Endothelial cell of umbilical vein (primary cell): Measurements from ENCODE around the gene ARPC5. TPM values are rescaled to one million over a fixed set of nuclear protein-coding genes. Genes with fewer than 3 reads are reported as not detected.

Experiments
- BruUV-seq: library from RNA; stranded (reverse); fragments of 400-500 nt; replicated peaks from 2 replicates; lab custom pipeline; 2021; lab: Mats Ljungman, UMichigan
- CTCF ChIA-PET: fragments of 300-600, 350-600 bp; sonication (Branson Sonifier 250); formaldehyde crosslinking; loops from one replicate; lab custom pipeline; 2021; ENCODE audit warnings: antibody characterized with exemption, inconsistent platforms; lab: Charles Lee
- POLR2A ChIA-PET: fragments of 300-600, 350-600 bp; sonication (Branson Sonifier 250); formaldehyde crosslinking; loops from one replicate; lab custom pipeline; 2021; ENCODE audit warnings: antibody characterized with exemption, inconsistent platforms; lab: Charles Lee
- DNase-seq: peaks from one replicate; pipeline ENCODE4 v3.0.0-alpha.2; 2011; ENCODE audit warnings: low read depth, low spot score
- FAIRE-seq: peaks from 2 replicates; lab custom pipeline; 2011; peaks lifted over from hg19 to GRCh38; lab: Jason Lieb, UNC
- H2AFZ ChIP-seq: 2 replicates; pipeline ENCODE4 v1.6.0; 2012; ENCODE audit warnings: low read depth, low read length, control low read depth, inconsistent platforms
- H3K27ac ChIP-seq: 2 replicates; pipeline ENCODE4 v1.5.1; 2011; ENCODE audit warnings: low read depth, mild to moderate bottlenecking, control low read depth, low read length, moderate library complexity; ENCODE audit not compliant: insufficient read depth
- H3K27me3 ChIP-seq, 2 experiments: 2 replicates each; pipeline versions ENCODE4 v1.6.0 to v1.6.1; 2011; ENCODE audit warnings: low read length in 2 of 2, mixed read lengths in 1 of 2; ENCODE audit not compliant: control insufficient read depth in 2 of 2, insufficient read depth in 2 of 2
- H3K36me3 ChIP-seq, 2 experiments: 2 replicates in 1 of 2; 3 replicates in 1 of 2; pipeline ENCODE4 v1.5.1; 2011; ENCODE audit warnings: low read length in 2 of 2, mild to moderate bottlenecking in 1 of 2, moderate library complexity in 1 of 2; ENCODE audit not compliant: control insufficient read depth in 2 of 2, insufficient read depth in 2 of 2; ENCODE audit errors: extremely low read depth in 1 of 2
- H3K4me1 ChIP-seq: 3 replicates; pipeline ENCODE4 v1.5.1; 2011; ENCODE audit warnings: mild to moderate bottlenecking, low read length; ENCODE audit not compliant: control insufficient read depth, insufficient read depth; ENCODE audit errors: extremely low read depth
- H3K4me2 ChIP-seq: 2 replicates; pipeline ENCODE4 v1.6.1; 2011; ENCODE audit warnings: low read length, control low read depth, mixed read lengths; ENCODE audit not compliant: insufficient read depth
- H3K4me3 ChIP-seq, 3 experiments: fragments of 200-600 bp in 1 of 3; sonication (generic), shearing (Covaris generic) in 1 of 3; replicated peaks in 1 of 3; 2 replicates each; pipeline ENCODE4 v1.5.1; 2011 to 2016; ENCODE audit warnings: control low read depth in 3 of 3, low read length in 3 of 3, mild to moderate bottlenecking in 2 of 3, inconsistent platforms in 1 of 3, low read depth in 1 of 3, moderate library complexity in 1 of 3; ENCODE audit not compliant: insufficient read depth in 1 of 3
- H3K79me2 ChIP-seq: 2 replicates; pipeline ENCODE4 v1.6.0; 2012; ENCODE audit warnings: low read length, inconsistent platforms; ENCODE audit not compliant: control insufficient read depth, insufficient read depth
- H3K9ac ChIP-seq: replicated peaks from 2 replicates; pipeline ENCODE3; 2011; ENCODE audit warnings: low read length, control low read depth; ENCODE audit not compliant: insufficient read depth; ENCODE audit errors: extremely low read depth
- H3K9me1 ChIP-seq: replicated peaks from 3 replicates; pipeline ENCODE4 v1.6.0; 2011; ENCODE audit warnings: mild to moderate bottlenecking, low read length; ENCODE audit not compliant: control insufficient read depth, insufficient read depth; ENCODE audit errors: extremely low read depth
- H3K9me3 ChIP-seq: replicated peaks from 2 replicates; pipeline ENCODE4 v1.5.1; 2012; ENCODE audit warnings: low read length, inconsistent platforms; ENCODE audit not compliant: control insufficient read depth, insufficient read depth
- H4K20me1 ChIP-seq: replicated peaks from 2 replicates; pipeline ENCODE3; 2011; ENCODE audit warnings: mild to moderate bottlenecking, low read length; ENCODE audit not compliant: control insufficient read depth, insufficient read depth; ENCODE audit errors: extremely low read depth
- EZH2 ChIP-seq: IDR thresholded peaks from 2 replicates; pipeline ENCODE4 v1.6.1; 2012; ENCODE audit warnings: borderline replicate concordance, low read depth, mild to moderate bottlenecking, moderate library complexity, low read length, inconsistent platforms; ENCODE audit not compliant: severe bottlenecking
- FOS ChIP-seq: IDR thresholded peaks from 2 replicates; pipeline ENCODE4 v1.6.1; 2011; ENCODE audit warnings: mild to moderate bottlenecking, low read length, moderate library complexity, borderline replicate concordance; ENCODE audit not compliant: insufficient read depth
- GATA2 ChIP-seq: IDR thresholded peaks from 2 replicates; pipeline ENCODE4 v1.7.0; 2011; ENCODE audit warnings: low read depth, mild to moderate bottlenecking, moderate library complexity, mixed read lengths, low read length; ENCODE audit not compliant: insufficient read length, insufficient read depth
- JUN ChIP-seq: IDR thresholded peaks from 2 replicates; pipeline ENCODE4 v1.6.1; 2011; ENCODE audit warnings: borderline replicate concordance, low read depth; ENCODE audit not compliant: insufficient read length, insufficient read depth
- MAX ChIP-seq: IDR thresholded peaks from 2 replicates; pipeline ENCODE4 v1.6.1; 2011; ENCODE audit not compliant: insufficient read depth, insufficient read length
- MYC ChIP-seq: IDR thresholded peaks from one replicate; pipeline ENCODE4 v1.6.1; 2011; ENCODE audit warnings: mild to moderate bottlenecking, low read depth, low read length
- POLR2A ChIP-seq: IDR thresholded peaks from 2 replicates; pipeline ENCODE4 v1.6.1; 2012; ENCODE audit warnings: low read depth, mild to moderate bottlenecking, control low read depth, low read length
- POLR2AphosphoS5 ChIP-seq: IDR thresholded peaks from 2 replicates; pipeline ENCODE4 v1.6.1; 2012; ENCODE audit warnings: low read depth, mild to moderate bottlenecking, control low read depth, low read length, moderate library complexity; ENCODE audit not compliant: insufficient read depth
- dilution Hi-C: fragments of 300-500 bp; cut with MboI; formaldehyde crosslinking; loops from one replicate; pipeline ENCODE4 v1.15.0; 2019; ENCODE audit warnings: low sequenced_read_pairs; ENCODE audit not compliant: extremely low pct_ligation_motif_present
- intact Hi-C: fragments of 100-400 bp; cut with micrococcal nuclease; formaldehyde crosslinking; loops from one replicate; pipeline ENCODE4 v1.10.0; 2022
- polyA plus RNA-seq, 4 experiments: library from polyadenylated mRNA; depleted of rRNA in 3 of 4; stranded (reverse) in 3 of 4; unstranded in 1 of 4; fragments of >200 nt; gene quantifications; 2 replicates each; pipeline versions ENCODE4 v1.2.1 to v1.2.3, GENCODE V29; 2011 to 2012; ENCODE audit warnings: missing spikeins in 1 of 4
- total RNA-seq: library from RNA; stranded (reverse); gene quantifications from 2 replicates; pipeline ENCODE4 v1.2.3, GENCODE V29; 2021
- TF ChIP-seq, protein P1 (sequence below), 2 donors: IDR thresholded peaks; 1 replicate in 1 of 2; 2 replicates in 1 of 2; pipeline ENCODE4 v1.5.1; 2011; ENCODE audit warnings: low read length in 2 of 2, mild to moderate bottlenecking in 2 of 2, moderate library complexity in 2 of 2, control low read depth in 1 of 2, inconsistent platforms in 1 of 2, low read depth in 1 of 2; ENCODE audit not compliant: insufficient read depth in 1 of 2; ENCODE audit errors: extremely low read depth in 1 of 2

Gene ARPC5
- total and polyA plus RNA-seq, 2 donors (not counting 3 experiments of a cell fraction or from before 2014, with no cell fraction given), result 110 to 185 TPM

GRCh38 chr1:183638649-183639387 is 3.2 kb upstream of the ARPC5 start:
- BruUV-seq, result no TSS peak
- intact Hi-C loops (loop anchor here (5.0 to 10.0 kb wide), 4 partner anchors 168 to 1736 kb away; partner anchors contain the start of genes RGL1 and TSEN15), dilution Hi-C loops (no loop called here)
- Histone ChIP-seq H3K4me1 (peaks cover 10% of the 10 kb centered on the region), H3K9me1 (no peaks in the 10 kb centered on the region), H2AFZ (no peak overlapping the region), H3K79me2 (peaks cover 14% of the 10 kb centered on the region), H3K27ac (no peak overlapping the region), H3K4me3 (no peak overlapping the region), H3K9ac (no peak overlapping the region), H3K4me2 (no peak overlapping the region), H3K36me3 (no peaks in the 10 kb centered on the region), H4K20me1 (peaks cover 4% of the 10 kb centered on the region), H3K27me3 (no peaks in the 10 kb centered on the region), H3K9me3 (no peaks in the 10 kb centered on the region)
- ChIA-PET POLR2A (no interaction called here), CTCF (interaction anchor here (0.7 to 1.0 kb wide), 2 partner anchors 185 to 277 kb away, joined by 3 to 4 read pairs; no protein-coding TSS in a partner anchor)
- FAIRE-seq (no peak), DNase-seq (no peak)
- TF ChIP-seq MYC (no peak), JUN (no peak)

DNA sequence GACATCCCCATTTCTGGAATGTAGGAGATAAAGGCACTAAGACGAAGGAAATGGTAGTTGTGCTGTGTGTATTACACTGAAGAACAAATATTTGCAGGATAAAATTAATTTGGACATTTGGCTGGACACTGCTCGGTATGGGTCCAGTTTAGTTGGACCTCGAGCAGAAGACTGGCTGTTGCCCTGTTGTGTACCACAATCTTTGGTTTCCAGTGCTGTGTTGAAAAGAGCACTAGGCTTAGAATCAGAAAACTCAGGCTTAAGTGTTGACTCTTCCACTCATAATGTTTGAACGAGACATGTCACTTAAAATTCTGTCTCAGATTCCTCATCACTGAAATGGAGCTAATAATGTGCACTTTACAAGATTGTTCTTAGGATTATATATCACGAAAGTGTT is 1.2 kb upstream of the ARPC5 start:
- POLR2A ChIA-PET, result no interaction called here
- Histone ChIP-seq H3K9ac (no peak overlapping the region), H3K4me2 (peak overlapping the region; percentile 81), H3K4me3 (peak overlapping the region in 1 of 3 experiments; percentile 73), H4K20me1 (peaks cover 4% of the 10 kb centered on the region), H3K36me3 (no peaks in the 10 kb centered on the region), H3K9me1 (no peaks in the 10 kb centered on the region), H2AFZ (peak overlapping the region; percentile 22), H3K27ac (no peak overlapping the region), H3K4me1 (peaks cover 26% of the 10 kb centered on the region), H3K27me3 (no peaks in the 10 kb centered on the region), H3K79me2 (peaks cover 35% of the 10 kb centered on the region), H3K9me3 (no peaks in the 10 kb centered on the region)
- CTCF ChIA-PET, result interaction anchor here (0.8 kb wide), 1 partner anchor 279 kb away, joined by 3 read pairs; no protein-coding TSS in a partner anchor
- FAIRE-seq, result no peak
- dilution Hi-C loops (no loop called here), intact Hi-C loops (loop anchor here (1.0 to 10.0 kb wide), 5 partner anchors 15 to 1738 kb away; partner anchors contain the start of genes RGL1 and TSEN15)
- TF ChIP-seq POLR2A, result no peak
- TF ChIP-seq GATA2, result no peak
- no peak for TF ChIP-seq JUN
- no peak for TF ChIP-seq FOS
- no peak for TF ChIP-seq POLR2AphosphoS5
- TF ChIP-seq MAX, result no peak
- TF ChIP-seq, protein P1, sequence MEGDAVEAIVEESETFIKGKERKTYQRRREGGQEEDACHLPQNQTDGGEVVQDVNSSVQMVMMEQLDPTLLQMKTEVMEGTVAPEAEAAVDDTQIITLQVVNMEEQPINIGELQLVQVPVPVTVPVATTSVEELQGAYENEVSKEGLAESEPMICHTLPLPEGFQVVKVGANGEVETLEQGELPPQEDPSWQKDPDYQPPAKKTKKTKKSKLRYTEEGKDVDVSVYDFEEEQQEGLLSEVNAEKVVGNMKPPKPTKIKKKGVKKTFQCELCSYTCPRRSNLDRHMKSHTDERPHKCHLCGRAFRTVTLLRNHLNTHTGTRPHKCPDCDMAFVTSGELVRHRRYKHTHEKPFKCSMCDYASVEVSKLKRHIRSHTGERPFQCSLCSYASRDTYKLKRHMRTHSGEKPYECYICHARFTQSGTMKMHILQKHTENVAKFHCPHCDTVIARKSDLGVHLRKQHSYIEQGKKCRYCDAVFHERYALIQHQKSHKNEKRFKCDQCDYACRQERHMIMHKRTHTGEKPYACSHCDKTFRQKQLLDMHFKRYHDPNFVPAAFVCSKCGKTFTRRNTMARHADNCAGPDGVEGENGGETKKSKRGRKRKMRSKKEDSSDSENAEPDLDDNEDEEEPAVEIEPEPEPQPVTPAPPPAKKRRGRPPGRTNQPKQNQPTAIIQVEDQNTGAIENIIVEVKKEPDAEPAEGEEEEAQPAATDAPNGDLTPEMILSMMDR (IDR thresholded peaks at IDR 0.05; ENCODE audit: extremely low read depth in 1 of 2, insufficient read depth in 1 of 2, low read depth in 1 of 2, low read length in 2 of 2), result no peak
- no peak for TF ChIP-seq EZH2
- TF ChIP-seq MYC, result no peak
- DNase-seq, result no peak
- BruUV-seq, result no TSS peak
